Measurements from ENCODE around the gene ATF1.
"Not testable (repeated sequence)": the region's sequence is repeated elsewhere in the genome, so short reads cannot be mapped to it uniquely, and the experiment has no call there.

The ATF1 gene

DNA sequence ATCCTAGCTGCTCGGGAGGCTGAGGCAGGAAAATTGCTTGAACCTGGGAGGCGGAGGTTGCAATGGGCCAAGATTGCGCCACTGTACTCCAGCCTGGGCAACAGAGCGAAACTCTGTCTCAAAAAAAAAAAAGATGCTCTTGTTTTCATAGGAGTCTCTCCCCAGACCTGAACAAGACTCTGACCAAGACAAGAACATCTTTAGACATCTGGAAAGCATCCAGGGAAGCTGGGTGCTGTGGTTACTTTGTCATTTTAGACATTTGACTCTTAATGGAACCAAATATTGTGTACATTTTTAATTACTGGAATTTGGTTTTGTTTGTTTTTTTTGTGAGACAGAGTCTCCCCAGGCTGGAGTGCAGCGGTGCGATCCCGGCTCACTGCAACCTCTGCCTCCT is 21.1 kb upstream of the ATF1 start:
- H3K27ac Mint-ChIP-seq = no peak overlapping the region
- H3K4me1 Mint-ChIP-seq = peaks cover 8% of the 10 kb centered on the region
- peaks cover 28% of the 10 kb centered on the region for H3K36me3 Mint-ChIP-seq
- H3K4me3 Mint-ChIP-seq = no peak overlapping the region
- no peaks in the 10 kb centered on the region for H3K9me3 Mint-ChIP-seq
- H3K27me3 Mint-ChIP-seq = no peaks in the 10 kb centered on the region

DNA sequence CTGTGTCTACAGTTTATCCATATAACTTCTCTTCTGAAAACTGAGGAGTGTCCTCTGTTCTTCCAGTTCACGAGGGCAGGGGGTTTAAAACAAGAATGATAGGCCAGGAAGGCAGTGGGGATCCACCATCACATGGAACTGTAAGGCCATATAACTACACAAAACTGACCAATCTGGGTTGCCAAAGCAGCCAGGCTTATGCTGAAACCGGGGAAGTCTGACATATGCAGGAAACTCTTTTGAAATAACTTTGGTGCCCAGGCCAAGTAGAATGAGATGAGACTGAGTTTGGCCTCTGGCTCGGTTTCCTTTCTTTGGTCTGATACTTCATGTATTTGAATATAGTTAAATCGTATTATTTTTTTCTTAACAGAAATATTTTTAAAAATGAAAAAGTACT is 18.0 kb upstream of the ATF1 start:
- no peak overlapping the region for H3K27ac Mint-ChIP-seq
- H3K4me1 Mint-ChIP-seq = peaks cover 2% of the 10 kb centered on the region
- no peaks in the 10 kb centered on the region for H3K27me3 Mint-ChIP-seq
- H3K36me3 Mint-ChIP-seq = peaks cover 29% of the 10 kb centered on the region
- no peaks in the 10 kb centered on the region for H3K9me3 Mint-ChIP-seq
- H3K4me3 Mint-ChIP-seq = no peak overlapping the region

DNA sequence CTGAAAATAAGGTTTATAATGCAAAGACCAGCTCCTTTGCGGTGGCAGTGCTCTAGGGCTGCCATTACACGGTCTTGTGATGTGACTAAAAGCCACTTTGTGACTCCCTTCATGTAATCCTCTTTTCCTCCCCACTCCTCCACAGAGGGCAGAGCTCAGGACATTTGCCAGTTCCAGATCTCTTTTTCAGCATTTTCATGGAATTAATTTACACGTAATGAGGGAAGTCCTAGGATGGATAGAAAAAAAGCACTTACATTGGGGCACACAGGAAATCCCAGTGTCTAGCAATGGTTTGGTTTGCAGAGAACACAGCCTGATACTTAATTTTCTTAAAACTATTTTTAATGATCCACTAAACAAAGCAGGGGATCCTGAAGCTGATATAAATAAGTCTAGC is 17.5 kb upstream of the ATF1 start:
- Mint-ChIP-seq H3K4me1 (no peaks in the 10 kb centered on the region), H3K36me3 (peaks cover 23% of the 10 kb centered on the region), H3K27ac (no peak overlapping the region), H3K9me3 (no peaks in the 10 kb centered on the region), H3K4me3 (no peak overlapping the region), H3K27me3 (no peaks in the 10 kb centered on the region)

DNA sequence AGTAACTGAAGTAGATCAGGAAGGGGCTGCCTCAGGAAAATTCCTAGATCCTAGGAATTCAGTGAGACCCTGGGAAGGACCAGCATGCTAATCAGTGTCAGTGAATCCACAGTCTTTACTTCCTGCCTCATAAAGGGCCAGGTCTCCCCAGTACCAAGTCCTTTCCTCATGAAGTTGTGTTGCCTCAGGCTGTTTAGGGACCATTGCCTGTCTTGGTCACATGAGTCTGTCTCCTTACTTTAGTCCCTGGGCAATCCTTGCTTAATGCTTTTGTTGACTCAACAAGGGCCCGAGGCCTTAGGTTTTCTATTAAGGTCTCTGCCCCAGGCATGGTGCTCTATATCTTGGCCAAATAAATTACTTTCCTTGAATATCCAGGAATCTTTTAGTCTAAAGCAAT is 16.1 kb upstream of the ATF1 start:
- Mint-ChIP-seq H3K4me3 (no peak overlapping the region), H3K4me1 (peaks cover 3% of the 10 kb centered on the region), H3K36me3 (peaks cover 23% of the 10 kb centered on the region), H3K9me3 (no peaks in the 10 kb centered on the region), H3K27me3 (no peaks in the 10 kb centered on the region), H3K27ac (no peak overlapping the region)

DNA sequence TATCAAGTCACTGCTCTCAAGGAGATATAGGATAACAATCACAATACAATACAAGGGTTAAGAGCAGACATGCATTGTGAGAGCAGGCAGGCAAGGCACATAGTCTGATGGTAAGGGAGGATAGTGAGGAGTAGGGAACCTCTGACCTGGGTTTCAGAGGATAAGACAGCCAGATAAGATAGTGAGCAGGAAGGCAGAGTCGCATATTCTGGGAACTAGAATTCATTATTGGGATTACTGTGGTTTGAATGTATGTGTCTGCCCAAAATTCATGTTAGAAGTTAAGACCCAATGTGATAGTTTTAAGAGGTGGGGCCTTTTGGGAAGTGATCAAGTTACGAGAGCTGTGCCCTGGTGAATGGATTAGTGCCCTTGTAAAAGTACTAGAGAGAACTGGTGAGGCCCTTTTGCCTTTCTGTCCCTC is 14.4 kb upstream of the ATF1 start:
- no peaks in the 10 kb centered on the region for H3K27me3 Mint-ChIP-seq
- H3K4me3 Mint-ChIP-seq = no peak overlapping the region
- no peak overlapping the region for H3K27ac Mint-ChIP-seq
- H3K4me1 Mint-ChIP-seq = peaks cover 3% of the 10 kb centered on the region
- no peaks in the 10 kb centered on the region for H3K9me3 Mint-ChIP-seq
- H3K36me3 Mint-ChIP-seq = peaks cover 22% of the 10 kb centered on the region

DNA sequence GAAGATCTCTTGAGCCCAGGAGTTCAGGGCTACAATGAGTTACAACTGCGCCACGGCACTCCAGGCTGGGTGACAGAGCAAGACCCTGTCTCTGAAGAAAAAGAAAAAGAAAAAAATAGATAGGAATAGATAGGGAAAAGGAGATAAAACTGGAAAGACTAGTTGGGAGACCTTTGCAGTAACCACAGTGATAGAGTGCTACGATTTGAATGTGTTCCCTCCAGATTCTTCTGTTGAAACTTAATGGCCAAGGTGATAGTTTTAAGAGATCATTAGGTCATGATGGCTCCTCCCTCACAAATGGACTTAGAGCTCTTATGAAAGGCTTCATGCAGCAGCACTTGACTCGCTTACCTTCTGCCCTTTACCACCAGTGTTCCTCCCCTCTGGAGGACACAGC is 13.5 kb upstream of the ATF1 start:
- H3K4me3 Mint-ChIP-seq = no peak overlapping the region
- H3K9me3 Mint-ChIP-seq = no peaks in the 10 kb centered on the region
- H3K4me1 Mint-ChIP-seq = peaks cover 3% of the 10 kb centered on the region
- H3K27ac Mint-ChIP-seq = no peak overlapping the region
- H3K27me3 Mint-ChIP-seq = no peaks in the 10 kb centered on the region
- H3K36me3 Mint-ChIP-seq = peaks cover 21% of the 10 kb centered on the region

DNA sequence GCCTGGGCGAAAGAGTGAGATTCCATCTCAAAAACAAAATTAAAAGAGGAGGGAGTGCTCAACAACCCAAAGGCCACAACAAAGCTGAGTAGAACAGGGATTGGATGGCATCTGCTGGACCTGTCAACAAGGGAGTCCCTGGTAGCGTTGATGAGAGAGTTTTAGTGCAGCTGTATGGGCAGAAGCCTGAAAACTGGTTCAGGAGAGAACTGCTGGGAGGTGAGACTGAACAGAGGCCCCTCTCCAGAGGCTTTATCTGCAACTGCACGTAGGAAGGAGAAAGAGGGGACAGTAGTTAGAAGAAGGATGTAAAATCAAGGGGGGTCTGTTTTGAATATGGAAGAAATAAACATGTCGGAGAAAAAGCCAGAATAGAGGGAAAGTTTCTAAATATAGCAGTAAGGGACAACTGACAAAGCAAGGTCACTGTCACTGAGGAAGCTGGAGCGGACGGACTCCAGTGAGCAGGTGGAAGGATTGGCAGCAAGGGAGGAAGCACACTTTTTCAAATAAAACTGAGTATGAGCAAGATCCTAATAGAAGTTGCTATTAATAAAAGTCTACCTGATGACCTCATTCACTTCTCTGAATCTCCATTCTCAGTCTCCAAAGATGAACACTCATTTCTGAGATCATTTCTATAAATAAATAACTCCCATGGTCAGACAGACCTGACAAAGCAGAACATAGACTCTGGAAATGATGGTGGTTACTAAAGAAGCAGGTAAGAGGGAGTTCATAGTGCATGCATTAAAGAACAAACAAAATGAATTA is 11.8 kb upstream of the ATF1 start:
- Mint-ChIP-seq H3K4me3 (no peak overlapping the region), H3K4me1 (peaks cover 3% of the 10 kb centered on the region), H3K9me3 (no peaks in the 10 kb centered on the region), H3K27me3 (no peaks in the 10 kb centered on the region), H3K27ac (peak overlapping the region; percentile 63), H3K36me3 (peaks cover 15% of the 10 kb centered on the region)

DNA sequence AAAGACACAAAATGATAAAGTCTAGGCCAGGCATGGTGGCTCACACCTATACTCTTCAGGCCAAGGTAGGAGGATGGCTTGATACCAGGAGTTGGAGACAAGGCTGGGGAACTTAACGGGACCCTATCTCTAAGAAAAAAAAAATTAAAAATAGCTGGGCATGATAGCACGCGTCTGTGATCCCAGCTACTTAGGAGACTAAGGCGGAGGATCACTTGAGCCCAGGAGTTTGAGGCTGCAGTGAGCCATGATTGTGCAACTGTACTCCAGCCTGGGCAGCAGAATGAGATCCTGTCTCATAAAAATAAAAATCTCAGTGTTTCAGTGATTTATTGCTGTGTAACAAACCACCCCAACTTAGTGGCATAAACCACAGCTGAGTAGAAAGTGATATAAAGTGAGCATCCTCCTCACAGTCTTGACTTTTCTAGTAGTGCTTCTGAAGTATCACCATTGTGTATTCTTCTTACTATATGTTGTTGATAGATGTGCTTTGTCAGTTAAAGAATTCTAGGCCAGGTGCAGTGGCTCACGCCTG is 10.6 kb upstream of the ATF1 start:
- Mint-ChIP-seq H3K4me1 (peaks cover 3% of the 10 kb centered on the region), H3K27me3 (no peaks in the 10 kb centered on the region), H3K27ac (no peak overlapping the region), H3K9me3 (no peaks in the 10 kb centered on the region), H3K4me3 (no peak overlapping the region), H3K36me3 (peaks cover 10% of the 10 kb centered on the region)

DNA sequence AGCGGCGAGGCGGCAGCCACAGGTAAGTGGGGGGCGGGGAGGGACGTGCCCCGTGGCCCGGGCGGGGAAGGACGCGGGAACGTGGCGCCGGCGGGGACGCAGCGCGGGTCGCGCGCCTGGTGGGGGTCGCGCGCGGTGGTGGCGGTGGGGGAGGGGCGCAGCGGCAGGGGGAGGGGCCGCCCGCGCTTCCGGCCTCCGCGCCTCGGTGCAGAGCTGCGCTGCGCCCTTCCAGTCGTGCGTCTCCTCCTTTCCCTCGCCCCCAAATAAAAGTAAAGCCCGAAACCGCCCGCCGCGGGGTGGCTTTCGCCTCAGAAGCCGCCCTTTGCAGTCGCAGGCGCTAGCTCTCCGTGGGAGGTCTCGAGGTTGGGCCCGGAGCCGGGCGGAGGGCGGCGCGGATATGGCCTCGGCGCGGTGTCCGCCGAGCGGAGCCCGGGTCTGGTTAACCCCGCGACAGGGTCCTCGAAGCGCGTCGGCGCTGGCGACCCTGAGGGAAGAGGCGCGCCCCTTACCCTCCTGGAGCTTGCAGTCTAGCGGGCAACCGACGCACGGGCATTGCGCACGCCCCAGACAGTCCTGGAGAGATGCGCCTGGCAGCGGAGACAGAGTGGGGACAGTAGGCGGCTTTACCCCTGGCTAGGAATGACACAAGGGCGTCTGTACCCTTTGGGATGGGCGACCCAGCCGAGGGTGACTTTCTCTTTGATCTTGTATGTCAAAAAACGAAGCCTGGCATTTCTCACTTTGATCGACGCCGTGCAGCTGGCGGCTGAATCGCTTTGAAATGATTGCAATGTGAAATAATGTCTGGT is 589 bp downstream of the ATF1 start:
- Mint-ChIP-seq H3K9me3 (peaks cover 4% of the 10 kb centered on the region), H3K27me3 (no peaks in the 10 kb centered on the region), H3K36me3 (peaks cover 5% of the 10 kb centered on the region), H3K4me1 (peaks cover 53% of the 10 kb centered on the region), H3K27ac (peak overlapping the region; percentile 97), H3K4me3 (peak overlapping the region; percentile 87)

DNA sequence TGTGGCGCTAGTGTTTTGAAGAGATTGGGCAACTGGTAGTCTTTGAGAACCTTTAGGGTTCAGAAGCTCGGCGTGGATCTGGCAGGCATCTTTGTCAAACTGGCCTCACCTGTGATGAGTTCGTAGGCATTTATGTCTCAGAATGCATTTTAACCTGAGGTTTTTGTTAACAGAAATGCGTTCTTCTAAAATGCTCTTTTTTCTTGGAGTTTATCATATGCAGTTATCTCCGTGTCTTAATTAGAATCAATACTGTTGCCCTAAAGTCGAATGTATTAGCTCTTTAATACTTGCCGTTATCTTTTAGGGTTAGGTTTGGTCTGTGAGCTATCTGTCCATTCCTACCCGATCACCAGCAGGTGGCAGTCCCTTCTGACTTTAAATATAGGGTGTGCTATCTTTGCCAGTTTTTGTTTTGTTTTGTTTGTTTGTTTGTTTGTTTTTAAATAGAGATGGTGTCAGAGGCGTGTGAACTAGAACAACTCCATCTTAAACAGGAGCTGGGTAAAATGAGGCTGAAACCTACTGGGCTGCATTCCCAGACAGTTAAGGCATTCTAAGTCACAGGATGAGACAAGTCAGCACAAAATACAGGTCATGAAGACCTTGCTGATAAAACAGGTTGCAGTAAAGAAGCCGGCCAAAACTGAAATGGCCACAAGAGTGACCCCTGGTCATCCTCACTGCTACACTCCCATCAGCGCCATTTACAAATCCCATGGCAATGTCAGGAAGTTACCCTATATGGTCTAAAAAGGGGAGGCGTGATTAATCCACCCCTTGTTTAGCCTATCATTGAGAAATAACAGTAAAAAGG is 1.4 kb downstream of the ATF1 start:
- peaks cover 5% of the 10 kb centered on the region for H3K36me3 Mint-ChIP-seq
- peak overlapping the region; percentile 87 for H3K4me3 Mint-ChIP-seq
- H3K9me3 Mint-ChIP-seq = peaks cover 4% of the 10 kb centered on the region
- H3K4me1 Mint-ChIP-seq = peaks cover 53% of the 10 kb centered on the region
- no peaks in the 10 kb centered on the region for H3K27me3 Mint-ChIP-seq
- H3K27ac Mint-ChIP-seq = peak overlapping the region; percentile 87

DNA sequence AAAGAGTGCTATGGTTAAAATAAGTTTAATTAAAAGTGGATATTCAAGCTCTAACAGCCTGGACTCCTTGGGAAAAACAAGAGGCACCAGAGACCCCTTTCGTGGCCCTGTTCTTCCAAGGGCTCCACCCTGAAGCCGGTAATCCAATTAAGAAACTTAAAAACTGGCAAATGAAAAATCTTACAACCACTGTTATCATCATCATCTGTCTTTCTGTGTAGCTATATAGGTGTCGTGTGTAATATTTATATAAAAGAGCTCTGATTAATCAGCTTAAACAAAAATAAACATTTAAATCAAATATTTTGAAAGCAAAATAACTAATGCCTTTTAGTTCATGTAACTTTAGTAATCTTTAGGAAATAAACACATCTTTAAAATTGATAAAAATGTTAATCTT is 4.5 kb downstream of the ATF1 start:
- H3K27ac Mint-ChIP-seq = no peak overlapping the region
- peaks cover 48% of the 10 kb centered on the region for H3K4me1 Mint-ChIP-seq
- no peak overlapping the region for H3K4me3 Mint-ChIP-seq
- H3K27me3 Mint-ChIP-seq = no peaks in the 10 kb centered on the region
- peaks cover 7% of the 10 kb centered on the region for H3K36me3 Mint-ChIP-seq
- no peaks in the 10 kb centered on the region for H3K9me3 Mint-ChIP-seq

DNA sequence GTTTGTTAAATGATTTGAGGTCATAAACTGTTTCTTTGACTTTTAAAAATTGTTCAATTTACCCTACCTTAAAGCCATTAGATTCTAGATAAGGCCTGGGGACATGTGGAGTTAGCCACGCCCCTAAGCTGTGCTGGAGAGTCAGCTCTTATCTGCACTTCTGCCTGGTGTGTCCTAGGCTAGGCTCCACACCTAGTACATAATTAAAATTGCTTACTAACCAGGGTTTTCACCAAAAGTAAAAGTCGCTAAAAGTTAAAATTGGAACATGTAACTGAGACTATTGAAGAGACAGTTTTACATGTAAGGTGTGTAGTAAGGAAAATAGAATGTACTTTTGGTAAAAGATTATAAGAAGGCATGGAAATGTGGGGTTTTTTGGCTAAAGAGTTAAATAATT is 4.9 kb downstream of the ATF1 start:
- H3K4me3 Mint-ChIP-seq, H3K36me3 Mint-ChIP-seq, H3K27me3 Mint-ChIP-seq, H3K9me3 Mint-ChIP-seq: not testable (repeated sequence)
- peaks cover 45% of the 10 kb centered on the region for H3K4me1 Mint-ChIP-seq
- peak overlapping the region; percentile 38 for H3K27ac Mint-ChIP-seq

DNA sequence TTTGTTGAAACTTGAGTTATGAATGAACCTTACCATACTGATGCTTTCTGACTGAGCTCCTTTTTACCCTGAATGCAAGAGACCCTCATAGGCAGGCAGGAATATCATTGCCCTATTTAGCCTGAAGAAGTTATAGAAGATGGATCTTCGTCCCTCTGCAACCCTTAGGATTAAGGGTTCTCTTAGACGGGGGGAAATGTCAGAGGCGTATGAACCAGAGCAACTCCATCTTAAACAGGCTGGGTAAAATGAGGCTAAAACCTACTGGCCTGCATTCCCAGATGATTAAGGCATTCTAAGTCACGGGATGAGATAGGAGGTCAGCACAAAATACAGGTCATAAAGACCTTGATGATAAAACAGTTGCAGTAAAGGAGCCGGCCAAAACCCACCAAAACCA is 7.5 kb downstream of the ATF1 start:
- Mint-ChIP-seq H3K27ac (no peak overlapping the region), H3K4me1 (peaks cover 39% of the 10 kb centered on the region), H3K4me3 (no peak overlapping the region), H3K9me3 (no peaks in the 10 kb centered on the region), H3K36me3 (peaks cover 7% of the 10 kb centered on the region), H3K27me3 (no peaks in the 10 kb centered on the region)

DNA sequence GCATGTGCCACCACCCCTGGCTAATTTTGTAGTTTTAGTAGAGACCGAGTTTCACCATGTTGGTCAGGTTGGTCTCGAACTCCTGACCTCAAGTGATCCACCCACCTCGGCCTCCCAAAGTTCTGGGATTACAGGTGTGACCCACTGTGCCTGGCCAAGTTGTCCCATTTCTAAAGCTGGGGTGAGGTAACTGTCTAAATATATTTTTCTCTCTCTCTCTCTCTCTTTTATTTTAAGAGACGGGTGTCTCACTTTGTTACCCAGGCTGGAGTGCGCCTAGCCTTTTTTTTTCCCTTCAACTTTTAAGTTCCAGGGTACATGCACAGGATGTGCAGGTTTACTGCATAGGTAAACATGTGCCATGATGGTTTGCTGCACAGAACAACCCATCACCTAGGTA is 8.6 kb downstream of the ATF1 start:
- Mint-ChIP-seq H3K9me3 (no peaks in the 10 kb centered on the region), H3K27me3 (no peaks in the 10 kb centered on the region), H3K36me3 (peaks cover 7% of the 10 kb centered on the region), H3K4me3 (no peak overlapping the region), H3K4me1 (peaks cover 39% of the 10 kb centered on the region), H3K27ac (peak overlapping the region; percentile 13)

DNA sequence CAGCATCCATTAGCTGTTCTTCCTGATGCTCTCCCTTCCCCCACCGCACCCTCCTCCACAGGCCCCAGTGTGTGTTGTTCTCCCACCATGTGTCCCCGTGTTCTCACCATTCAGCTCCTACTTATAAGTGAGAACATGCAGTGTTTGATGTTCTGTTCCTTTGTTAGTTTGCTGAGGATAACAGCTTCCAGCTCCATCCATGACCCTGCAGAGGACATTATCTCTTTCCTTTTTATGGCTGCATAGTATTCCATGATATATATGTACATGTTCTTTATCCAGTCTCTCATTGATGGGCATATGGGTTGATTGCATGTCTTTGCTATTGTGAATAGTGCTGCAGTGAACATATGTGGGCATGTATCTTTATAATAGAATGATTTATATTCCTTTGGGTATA is 9.0 kb downstream of the ATF1 start:
- H3K9me3 Mint-ChIP-seq = no peaks in the 10 kb centered on the region
- peaks cover 7% of the 10 kb centered on the region for H3K36me3 Mint-ChIP-seq
- no peak overlapping the region for H3K4me3 Mint-ChIP-seq
- H3K27ac Mint-ChIP-seq = peak overlapping the region; percentile 13
- H3K27me3 Mint-ChIP-seq = no peaks in the 10 kb centered on the region
- peaks cover 41% of the 10 kb centered on the region for H3K4me1 Mint-ChIP-seq

Measured in activated naive CD4-positive, alpha-beta T cell treated with anti-CD3 and anti-CD28 coated beads, Interleukin-2, amount 50 U/mL, for 24 hours (primary cell).